OCI-LY7 (cell line): ENCODE results near the gene CALCB.

Experiments
- EZH2phosphoT487 ChIP-seq: fragments of 200-600 bp; sonication (generic); IDR thresholded peaks from 2 replicates; pipeline ENCODE4 v1.6.1; 2018; ENCODE audit warnings: low read depth, borderline replicate concordance, mild to moderate bottlenecking, mixed run types, antibody characterized with exemption, low read length, moderate library complexity, mixed read lengths
- TF ChIP-seq, protein P1 (sequence below): fragments of 200-600 bp; sonication (generic); conservative IDR thresholded peaks from 2 replicates; pipeline ENCODE4 v1.5.1; 2014; ENCODE audit warnings: mild to moderate bottlenecking, antibody characterized with exemption, low read length, moderate library complexity, mixed read lengths

DNA sequence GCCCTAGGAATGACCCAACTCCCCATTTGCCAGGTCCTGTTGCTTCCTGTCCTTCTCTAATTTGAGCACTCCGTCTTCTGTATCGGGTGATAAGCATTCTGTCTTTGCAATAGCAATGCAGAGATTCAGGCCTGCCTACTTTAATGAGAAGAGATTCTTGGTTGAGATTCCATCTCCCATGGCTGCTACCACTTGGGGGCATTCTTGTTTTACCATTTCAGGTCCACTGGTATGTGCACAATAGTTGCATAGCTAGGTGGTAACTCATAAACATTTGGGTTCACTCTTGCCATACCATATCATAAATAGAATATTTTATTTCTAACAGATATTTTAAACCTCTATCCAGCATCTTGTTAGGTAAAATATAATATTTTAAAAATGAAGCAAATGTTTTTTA lies 34.4 kb upstream of the CALCB start:
- TF ChIP-seq, protein P1, sequence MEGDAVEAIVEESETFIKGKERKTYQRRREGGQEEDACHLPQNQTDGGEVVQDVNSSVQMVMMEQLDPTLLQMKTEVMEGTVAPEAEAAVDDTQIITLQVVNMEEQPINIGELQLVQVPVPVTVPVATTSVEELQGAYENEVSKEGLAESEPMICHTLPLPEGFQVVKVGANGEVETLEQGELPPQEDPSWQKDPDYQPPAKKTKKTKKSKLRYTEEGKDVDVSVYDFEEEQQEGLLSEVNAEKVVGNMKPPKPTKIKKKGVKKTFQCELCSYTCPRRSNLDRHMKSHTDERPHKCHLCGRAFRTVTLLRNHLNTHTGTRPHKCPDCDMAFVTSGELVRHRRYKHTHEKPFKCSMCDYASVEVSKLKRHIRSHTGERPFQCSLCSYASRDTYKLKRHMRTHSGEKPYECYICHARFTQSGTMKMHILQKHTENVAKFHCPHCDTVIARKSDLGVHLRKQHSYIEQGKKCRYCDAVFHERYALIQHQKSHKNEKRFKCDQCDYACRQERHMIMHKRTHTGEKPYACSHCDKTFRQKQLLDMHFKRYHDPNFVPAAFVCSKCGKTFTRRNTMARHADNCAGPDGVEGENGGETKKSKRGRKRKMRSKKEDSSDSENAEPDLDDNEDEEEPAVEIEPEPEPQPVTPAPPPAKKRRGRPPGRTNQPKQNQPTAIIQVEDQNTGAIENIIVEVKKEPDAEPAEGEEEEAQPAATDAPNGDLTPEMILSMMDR: 0 out of 2 replicates have a peak, but pooled peaks have one; percentile 41
- no peak for TF ChIP-seq EZH2phosphoT487
